HCT116 (cell line): ENCODE data around the gene IGSF9B.

Source experiments
- CEBPB ChIP-seq: IDR thresholded peaks from 2 replicates; pipeline ENCODE4 v1.6.1; 2012; ENCODE audit warnings: low read depth
- CTCF ChIP-seq, 3 experiments: fragments of 200-600 bp in 1 of 3; sonication (generic) in 1 of 3; IDR thresholded peaks in 2 of 3; conservative IDR thresholded peaks in 1 of 3; 2 replicates each; pipeline ENCODE4 v1.5.1; 2012 to 2017; ENCODE audit warnings: low read depth in 2 of 3, low read length in 2 of 3, antibody characterized with exemption in 1 of 3, borderline replicate concordance in 1 of 3, control low read depth in 1 of 3, mild to moderate bottlenecking in 1 of 3, mixed read lengths in 1 of 3, mixed run types in 1 of 3, moderate library complexity in 1 of 3; ENCODE audit not compliant: insufficient read depth in 1 of 3
- EGR1 ChIP-seq: IDR thresholded peaks from 2 replicates; pipeline ENCODE4 v1.6.1; 2012; ENCODE audit warnings: low read depth
- FOSL1 ChIP-seq: IDR thresholded peaks from 2 replicates; pipeline ENCODE4 v1.6.1; 2012; ENCODE audit warnings: low read depth
- MAX ChIP-seq: IDR thresholded peaks from 2 replicates; pipeline ENCODE4 v1.6.1; 2012
- POLR2A ChIP-seq: IDR thresholded peaks from 2 replicates; pipeline ENCODE4 v1.7.0; 2011; ENCODE audit warnings: borderline replicate concordance; ENCODE audit not compliant: insufficient read depth, insufficient read length; ENCODE audit errors: extremely low read depth
- ZFX ChIP-seq: fragments of 450-650 bp; IDR thresholded peaks from 2 replicates; pipeline ENCODE4 v1.6.1; 2017

GRCh38 chr11:133953547-133953946 lies 3.2 kb downstream of the IGSF9B start:
- no peak for TF ChIP-seq CTCF (IDR thresholded peaks at IDR 0.05 in 2 of 3, conservative IDR thresholded peaks at IDR 0.05 in 1 of 3; ENCODE audit: borderline replicate concordance in 1 of 3, insufficient read depth in 1 of 3, low read depth in 2 of 3, low read length in 2 of 3)
- no peak for TF ChIP-seq MAX
- TF ChIP-seq POLR2A: no peak
- no peak for TF ChIP-seq FOSL1
- no peak for TF ChIP-seq CEBPB
- no peak for TF ChIP-seq EGR1
- no peak for TF ChIP-seq ZFX
